Liver (tissue), 9 donors: ENCODE data around the gene SDK2. TPM values are rescaled to one million over a fixed set of nuclear protein-coding genes. Genes with fewer than 3 reads are reported as not detected.

Experiments
- DNase-seq: peaks from one replicate; pipeline ENCODE4 v3.0.0-alpha.2; 2017; ENCODE audit warnings: low spot score
- H3K27ac ChIP-seq, 2 donors: one replicate each; pipeline ENCODE4 v1.7.0; 2013; ENCODE audit warnings: inconsistent platforms in 2 of 2, low read length in 2 of 2, control low read depth in 1 of 2, low read depth in 1 of 2, mild to moderate bottlenecking in 1 of 2
- H3K27me3 ChIP-seq, 4 donors: one replicate each; pipeline versions ENCODE4 v1.6.1 to v1.7.0; 2013; ENCODE audit warnings: low read length in 3 of 4, inconsistent platforms in 1 of 4, mild to moderate bottlenecking in 1 of 4, moderate library complexity in 1 of 4; ENCODE audit not compliant: control insufficient read depth in 4 of 4, insufficient read depth in 4 of 4
- H3K36me3 ChIP-seq, 4 donors: one replicate each; pipeline versions ENCODE4 v1.6.1 to v1.7.0; 2013; ENCODE audit warnings: low read length in 3 of 4, mild to moderate bottlenecking in 3 of 4, low read depth in 1 of 4, moderate library complexity in 1 of 4; ENCODE audit not compliant: control insufficient read depth in 4 of 4, insufficient read depth in 3 of 4
- H3K4me1 ChIP-seq, 4 donors: one replicate each; pipeline versions ENCODE4 v1.6.1 to v1.7.0; 2013; ENCODE audit warnings: low read length in 3 of 4, mild to moderate bottlenecking in 3 of 4, moderate library complexity in 1 of 4; ENCODE audit not compliant: control insufficient read depth in 4 of 4, insufficient read depth in 4 of 4
- H3K4me3 ChIP-seq, 3 donors: one replicate each; pipeline versions ENCODE4 v1.6.1 to v1.7.0; 2013; ENCODE audit warnings: low read length in 3 of 3, control low read depth in 1 of 3, low read depth in 1 of 3, mild to moderate bottlenecking in 1 of 3
- H3K9ac ChIP-seq, 2 donors: one replicate each; pipeline ENCODE4 v1.7.0; 2013; ENCODE audit warnings: low read length in 2 of 2, mild to moderate bottlenecking in 2 of 2, moderate library complexity in 2 of 2, control low read depth in 1 of 2, low read depth in 1 of 2
- H3K9me3 ChIP-seq, 4 donors: one replicate each; pipeline versions ENCODE4 v1.6.1 to v1.7.0; 2013; ENCODE audit warnings: low read length in 3 of 4; ENCODE audit not compliant: control insufficient read depth in 4 of 4
- EGR1 ChIP-seq, 2 donors: IDR thresholded peaks; 2 replicates each; pipeline ENCODE4 v1.6.1; 2016 to 2018; ENCODE audit warnings: antibody characterized with exemption in 2 of 2, low read depth in 2 of 2
- FOXA1 ChIP-seq: IDR thresholded peaks from 2 replicates; pipeline ENCODE4 v1.6.1; 2016; ENCODE audit warnings: antibody characterized with exemption
- FOXA2 ChIP-seq: IDR thresholded peaks from 2 replicates; pipeline ENCODE4 v1.6.1; 2016; ENCODE audit warnings: antibody characterized with exemption
- GABPA ChIP-seq, 2 donors: IDR thresholded peaks in 1 of 2; conservative IDR thresholded peaks in 1 of 2; 2 replicates each; pipeline ENCODE4 v1.6.1; 2016; ENCODE audit warnings: antibody characterized with exemption in 2 of 2, mild to moderate bottlenecking in 1 of 2, moderate library complexity in 1 of 2
- HNF4A ChIP-seq, 2 donors: conservative IDR thresholded peaks; 2 replicates each; pipeline ENCODE4 v1.6.1; 2016; ENCODE audit warnings: antibody characterized with exemption in 2 of 2, mild to moderate bottlenecking in 2 of 2
- HNF4G ChIP-seq: IDR thresholded peaks from 2 replicates; pipeline ENCODE4 v1.6.1; 2016; ENCODE audit warnings: antibody characterized with exemption
- JUND ChIP-seq, 2 donors: IDR thresholded peaks; 2 replicates each; pipeline ENCODE4 v1.6.1; 2016; ENCODE audit warnings: antibody characterized with exemption in 2 of 2
- NR2F2 ChIP-seq: IDR thresholded peaks from 2 replicates; pipeline ENCODE4 v1.6.1; 2016; ENCODE audit warnings: antibody characterized with exemption
- RAD21 ChIP-seq, 2 donors: IDR thresholded peaks; 2 replicates each; pipeline ENCODE4 v1.6.1; 2016; ENCODE audit warnings: antibody characterized with exemption in 2 of 2, mild to moderate bottlenecking in 2 of 2
- RXRA ChIP-seq, 2 donors: IDR thresholded peaks; 2 replicates each; pipeline ENCODE4 v1.6.1; 2017 to 2018; ENCODE audit warnings: antibody characterized with exemption in 2 of 2, mild to moderate bottlenecking in 1 of 2
- SP1 ChIP-seq: IDR thresholded peaks from 2 replicates; pipeline ENCODE4 v1.6.1; 2018; ENCODE audit warnings: antibody characterized with exemption, mild to moderate bottlenecking
- TAF1 ChIP-seq: conservative IDR thresholded peaks from 2 replicates; pipeline ENCODE4 v1.6.1; 2016; ENCODE audit warnings: antibody characterized with exemption, mild to moderate bottlenecking
- YY1 ChIP-seq: IDR thresholded peaks from 2 replicates; pipeline ENCODE4 v1.6.1; 2016; ENCODE audit warnings: antibody characterized with exemption, mild to moderate bottlenecking
- WGBS: extraction: QIAGEN DNeasy Blood & Tissue Kit; methylation state at CpG from one replicate; pipeline ENCODE4 v1.1.7; 2013; 5-methylcytosine and 5-hydroxymethylcytosine counted together
- polyA plus RNA-seq, 2 donors: library from polyadenylated mRNA; stranded (reverse) in 1 of 2; unstranded in 1 of 2; fragments of 200-250 nt in 1 of 2; fragments of >200 nt in 1 of 2; fragmentation: Nextera tagmentation in 1 of 2; extraction: Ambion mirVana in 1 of 2; gene quantifications; one replicate each; pipeline versions ENCODE4 v1.2.1 to v1.2.3, GENCODE V29; 2013 to 2015
- total RNA-seq, 2 donors: library from RNA; depleted of rRNA; stranded (reverse); fragments of >200 nt; gene quantifications; one replicate each; pipeline ENCODE4 v1.2.3, GENCODE V29; 2014
- TF ChIP-seq, protein P1 (sequence below): IDR thresholded peaks from 2 replicates; pipeline ENCODE4 v1.6.1; 2016; ENCODE audit warnings: antibody characterized with exemption
- TF ChIP-seq, protein P2 (sequence below): IDR thresholded peaks from 2 replicates; pipeline ENCODE4 v1.6.1; 2016; ENCODE audit warnings: antibody characterized with exemption
- TF ChIP-seq, protein P3 (sequence below): IDR thresholded peaks from 2 replicates; pipeline ENCODE4 v1.6.1; 2016; ENCODE audit warnings: antibody characterized with exemption
- TF ChIP-seq, protein P4 (sequence below): fragments of 150-350 bp; IDR thresholded peaks from 2 replicates; pipeline ENCODE4 v1.5.1; 2017; ENCODE audit warnings: improper control_type of control experiment, low read depth, low read length; ENCODE audit not compliant: missing input control
- donor health status: healthy.
- donor health status: healthy.
- donor health status: healthy.
- donor health status: healthy.
- donor health status: healthy.

The SDK2 gene
- total and polyA plus RNA-seq, 4 donors = 0.05 to 0.42 (median 0.10) TPM

DNA sequence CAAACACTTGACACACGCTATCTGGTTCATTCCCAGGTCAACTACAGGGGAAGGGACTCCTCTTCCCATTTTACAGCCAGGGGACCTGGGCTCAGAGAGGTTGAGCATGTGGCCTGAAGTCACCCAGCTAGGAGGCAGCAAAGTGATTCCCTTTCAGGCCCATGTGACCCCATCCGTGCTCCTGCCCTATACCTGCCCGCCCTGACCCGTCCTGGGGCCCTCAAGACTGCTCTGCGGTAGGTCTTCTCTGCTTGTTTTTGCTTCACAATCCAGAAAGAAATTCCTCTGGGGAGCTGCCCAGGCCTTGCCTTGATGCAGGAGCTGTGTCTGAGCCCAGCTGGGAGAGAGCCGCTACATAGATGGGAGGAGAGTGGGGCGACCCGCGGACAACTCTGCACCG is 161.4 kb downstream of the SDK2 start:
- no peak for DNase-seq
- peaks cover 0 to 6% (median 0%) of the 10 kb centered on the region in 4 donors for H3K9me3 ChIP-seq
- TF ChIP-seq NR2F2 (no peak), YY1 (no peak), JUND (IDR thresholded peaks at IDR 0.05) (no peak)
- WGBS = 85% methylated on average over 10 of the region's 10 CpGs
- H3K4me1 ChIP-seq = no peaks in the 10 kb centered on the region
- no peak overlapping the region for H3K27ac ChIP-seq
- H3K36me3 ChIP-seq = no peaks in the 10 kb centered on the region
- H3K27me3 ChIP-seq = no peaks in the 10 kb centered on the region
- no peak overlapping the region for H3K9ac ChIP-seq
- H3K4me3 ChIP-seq = no peak overlapping the region

DNA sequence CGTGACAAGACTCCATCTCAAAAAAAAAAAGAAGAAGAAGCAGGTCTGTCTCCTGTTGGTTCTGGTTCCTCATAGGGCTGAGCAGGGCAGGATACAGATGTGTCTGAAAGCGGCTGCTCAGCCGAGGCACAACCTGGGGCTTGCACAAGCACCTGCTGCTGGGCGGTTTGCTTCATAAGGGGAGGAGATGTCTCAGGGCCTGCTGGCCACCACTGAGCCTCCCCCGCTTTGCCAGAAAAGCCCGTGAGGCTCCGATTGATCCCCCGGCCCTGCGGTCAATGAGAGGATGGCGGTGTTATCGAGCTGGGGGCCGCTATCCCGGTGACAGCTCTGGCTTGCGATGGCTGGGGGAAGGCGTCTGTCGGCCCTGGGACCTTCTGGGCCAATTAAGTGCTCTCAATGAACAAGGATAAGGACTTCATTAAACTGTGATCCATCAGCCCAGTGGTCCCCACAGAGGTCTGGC is 162.0 kb downstream of the SDK2 start:
- DNase-seq = no peak
- Histone ChIP-seq H3K4me3 (no peak overlapping the region), H3K27ac (no peak overlapping the region), H3K4me1 (no peaks in the 10 kb centered on the region), H3K9ac (no peak overlapping the region), H3K9me3 (peaks cover 0 to 6% (median 0%) of the 10 kb centered on the region in 4 donors), H3K36me3 (no peaks in the 10 kb centered on the region), H3K27me3 (no peaks in the 10 kb centered on the region)
- TF ChIP-seq FOXA1 = no peak
- no peak for TF ChIP-seq GABPA (IDR thresholded peaks at IDR 0.05 in 1 of 2, conservative IDR thresholded peaks at IDR 0.05 in 1 of 2)
- no peak for TF ChIP-seq JUND (IDR thresholded peaks at IDR 0.05)
- TF ChIP-seq, protein P1, sequence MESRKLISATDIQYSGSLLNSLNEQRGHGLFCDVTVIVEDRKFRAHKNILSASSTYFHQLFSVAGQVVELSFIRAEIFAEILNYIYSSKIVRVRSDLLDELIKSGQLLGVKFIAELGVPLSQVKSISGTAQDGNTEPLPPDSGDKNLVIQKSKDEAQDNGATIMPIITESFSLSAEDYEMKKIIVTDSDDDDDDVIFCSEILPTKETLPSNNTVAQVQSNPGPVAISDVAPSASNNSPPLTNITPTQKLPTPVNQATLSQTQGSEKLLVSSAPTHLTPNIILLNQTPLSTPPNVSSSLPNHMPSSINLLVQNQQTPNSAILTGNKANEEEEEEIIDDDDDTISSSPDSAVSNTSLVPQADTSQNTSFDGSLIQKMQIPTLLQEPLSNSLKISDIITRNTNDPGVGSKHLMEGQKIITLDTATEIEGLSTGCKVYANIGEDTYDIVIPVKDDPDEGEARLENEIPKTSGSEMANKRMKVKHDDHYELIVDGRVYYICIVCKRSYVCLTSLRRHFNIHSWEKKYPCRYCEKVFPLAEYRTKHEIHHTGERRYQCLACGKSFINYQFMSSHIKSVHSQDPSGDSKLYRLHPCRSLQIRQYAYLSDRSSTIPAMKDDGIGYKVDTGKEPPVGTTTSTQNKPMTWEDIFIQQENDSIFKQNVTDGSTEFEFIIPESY = no peak
- no peak for TF ChIP-seq FOXA2
- no peak for TF ChIP-seq EGR1 (IDR thresholded peaks at IDR 0.05; ENCODE audit: low read depth in 2 of 2)
- no peak for TF ChIP-seq HNF4G
- TF ChIP-seq TAF1 = no peak
- TF ChIP-seq, protein P2, sequence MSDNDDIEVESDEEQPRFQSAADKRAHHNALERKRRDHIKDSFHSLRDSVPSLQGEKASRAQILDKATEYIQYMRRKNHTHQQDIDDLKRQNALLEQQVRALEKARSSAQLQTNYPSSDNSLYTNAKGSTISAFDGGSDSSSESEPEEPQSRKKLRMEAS = no peak
- no peak for TF ChIP-seq HNF4A (conservative IDR thresholded peaks at IDR 0.05)
- TF ChIP-seq RXRA (IDR thresholded peaks at IDR 0.05) = no peak
- TF ChIP-seq RAD21 (IDR thresholded peaks at IDR 0.05) = no peak
- TF ChIP-seq, protein P3, sequence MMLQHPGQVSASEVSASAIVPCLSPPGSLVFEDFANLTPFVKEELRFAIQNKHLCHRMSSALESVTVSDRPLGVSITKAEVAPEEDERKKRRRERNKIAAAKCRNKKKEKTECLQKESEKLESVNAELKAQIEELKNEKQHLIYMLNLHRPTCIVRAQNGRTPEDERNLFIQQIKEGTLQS = no peak
- TF ChIP-seq, protein P4, sequence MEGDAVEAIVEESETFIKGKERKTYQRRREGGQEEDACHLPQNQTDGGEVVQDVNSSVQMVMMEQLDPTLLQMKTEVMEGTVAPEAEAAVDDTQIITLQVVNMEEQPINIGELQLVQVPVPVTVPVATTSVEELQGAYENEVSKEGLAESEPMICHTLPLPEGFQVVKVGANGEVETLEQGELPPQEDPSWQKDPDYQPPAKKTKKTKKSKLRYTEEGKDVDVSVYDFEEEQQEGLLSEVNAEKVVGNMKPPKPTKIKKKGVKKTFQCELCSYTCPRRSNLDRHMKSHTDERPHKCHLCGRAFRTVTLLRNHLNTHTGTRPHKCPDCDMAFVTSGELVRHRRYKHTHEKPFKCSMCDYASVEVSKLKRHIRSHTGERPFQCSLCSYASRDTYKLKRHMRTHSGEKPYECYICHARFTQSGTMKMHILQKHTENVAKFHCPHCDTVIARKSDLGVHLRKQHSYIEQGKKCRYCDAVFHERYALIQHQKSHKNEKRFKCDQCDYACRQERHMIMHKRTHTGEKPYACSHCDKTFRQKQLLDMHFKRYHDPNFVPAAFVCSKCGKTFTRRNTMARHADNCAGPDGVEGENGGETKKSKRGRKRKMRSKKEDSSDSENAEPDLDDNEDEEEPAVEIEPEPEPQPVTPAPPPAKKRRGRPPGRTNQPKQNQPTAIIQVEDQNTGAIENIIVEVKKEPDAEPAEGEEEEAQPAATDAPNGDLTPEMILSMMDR = no peak
- 75% methylated on average over 16 of the region's 16 CpGs for WGBS

DNA sequence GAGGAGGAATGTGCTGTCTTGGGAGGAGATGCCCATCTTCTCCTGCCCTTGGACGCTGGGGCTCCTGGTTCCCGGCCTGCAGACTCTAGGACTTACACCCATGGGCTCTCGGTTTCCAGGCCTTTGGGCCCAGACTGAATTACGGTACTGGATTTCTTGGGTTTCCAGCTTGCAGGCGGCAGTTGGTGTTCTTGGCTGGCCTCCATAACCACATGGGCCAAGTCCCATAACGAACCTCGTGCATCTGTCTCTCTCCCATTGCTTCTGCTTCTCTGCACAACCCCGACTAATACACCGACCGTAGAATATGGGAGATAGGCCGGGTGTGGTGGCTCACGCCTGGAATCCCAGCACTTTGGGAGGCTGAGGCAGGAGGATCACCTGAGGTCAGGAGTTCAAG is 162.6 kb downstream of the SDK2 start:
- Histone ChIP-seq H3K9ac (no peak overlapping the region), H3K36me3 (no peaks in the 10 kb centered on the region), H3K27me3 (no peaks in the 10 kb centered on the region), H3K9me3 (peaks cover 0 to 6% (median 0%) of the 10 kb centered on the region in 4 donors), H3K4me3 (no peak overlapping the region), H3K4me1 (no peaks in the 10 kb centered on the region), H3K27ac (no peak overlapping the region)
- 76% methylated on average over 12 of the region's 12 CpGs for WGBS
- no peak for DNase-seq
- TF ChIP-seq RXRA (IDR thresholded peaks at IDR 0.05) = no peak
- no peak for TF ChIP-seq GABPA (IDR thresholded peaks at IDR 0.05 in 1 of 2, conservative IDR thresholded peaks at IDR 0.05 in 1 of 2)
- no peak for TF ChIP-seq HNF4G
- TF ChIP-seq, protein P3 = no peak
- no peak for TF ChIP-seq SP1
- TF ChIP-seq, protein P4 = no peak
- TF ChIP-seq, protein P2 = no peak
- TF ChIP-seq FOXA2 = no peak
- TF ChIP-seq EGR1 (IDR thresholded peaks at IDR 0.05; ENCODE audit: low read depth in 2 of 2) = no peak
- no peak for TF ChIP-seq HNF4A (conservative IDR thresholded peaks at IDR 0.05)
